GM18519 (cell line): ENCODE data around the gene KLKB1.

Experiments used
- ATAC-seq: cut with Tn5 transposase; IDR thresholded peaks from one replicate; pipeline ENCODE4 v1.9.1; 2021; ENCODE audit warnings: mild to moderate bottlenecking, moderate library complexity; ENCODE audit not compliant: unreplicated experiment, low FRiP score

The KLKB1 gene

GRCh38 chr4:186304866-186305505 lies 77.7 kb downstream of the KLKB1 start:
- no peak for ATAC-seq

DNA sequence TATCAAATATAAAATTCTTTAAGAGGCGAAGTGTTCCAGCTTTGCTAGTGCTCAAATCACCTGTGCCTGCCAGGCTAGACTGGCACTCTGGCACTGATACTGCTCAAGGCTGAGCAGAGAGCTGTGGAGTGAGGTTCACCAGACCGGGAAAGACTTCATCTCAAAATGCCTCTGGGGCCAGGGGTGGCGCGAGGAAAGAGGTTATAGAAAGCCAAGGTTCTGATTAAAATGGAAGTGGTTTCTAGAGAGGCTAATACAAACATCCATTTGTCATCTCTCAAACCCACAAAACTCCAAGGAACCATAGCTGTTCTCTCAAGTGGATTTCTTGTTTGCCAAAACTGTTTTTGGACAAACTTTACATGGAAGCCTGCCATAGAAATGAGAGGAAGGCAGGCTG lies 80.2 kb downstream of the KLKB1 start:
- no peak for ATAC-seq

DNA sequence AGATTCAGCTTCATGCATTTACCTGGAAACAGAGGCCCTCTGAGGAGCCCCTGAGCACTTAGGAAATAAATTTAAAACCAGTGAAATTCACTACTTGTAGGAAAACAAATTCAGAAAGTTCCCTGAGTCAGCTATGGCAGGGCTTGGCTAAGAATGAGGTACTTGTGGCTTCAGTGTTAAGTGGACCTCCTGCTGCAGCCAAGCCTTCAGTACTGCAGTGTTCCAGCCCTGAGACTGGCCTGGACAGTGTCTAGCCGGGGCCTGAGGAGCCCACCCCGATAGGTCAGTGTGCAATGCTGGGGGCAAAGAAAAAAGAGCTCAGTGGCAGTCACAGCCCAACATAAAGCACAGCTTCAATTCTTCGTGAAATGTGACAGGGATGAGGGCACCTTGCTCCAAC lies 80.6 kb downstream of the KLKB1 start:
- no peak for ATAC-seq
